ENCODE results near the gene STN1.

- TF ChIP-seq CTCF (IDR thresholded peaks at IDR 0.05; ENCODE audit: insufficient read depth, low read depth, low read length) (no peak), EZH2 (IDR thresholded peaks at IDR 0.05; ENCODE audit: insufficient read depth, low read length) (no peak)
Measured at GRCh38 chr10:103922659-103923058, 4.7 kb upstream of the STN1 start.

Measured in astrocyte (in vitro differentiated cells and primary cell).